Loucy (cell line): Measurements from ENCODE around the gene DENND11.

Source experiments
- H2AFZ ChIP-seq: fragments of 200-600 bp; sonication (generic); 2 replicates; pipeline ENCODE4 v1.6.0; 2016; ENCODE audit warnings: antibody characterized with exemption, mild to moderate bottlenecking, low read length, moderate library complexity
- H3F3A ChIP-seq: fragments of 200-600 bp; 2 replicates; pipeline ENCODE4 v1.6.0; 2016; ENCODE audit warnings: antibody characterized with exemption, low read depth, mild to moderate bottlenecking
- H3K27me3 ChIP-seq: fragments of 200-600 bp; sonication (generic); 2 replicates; pipeline ENCODE4 v1.6.1; 2014; ENCODE audit warnings: low read length, mild to moderate bottlenecking; ENCODE audit not compliant: insufficient read depth, poor library complexity, severe bottlenecking
- H3K36me3 ChIP-seq: fragments of 200-600 bp; sonication (generic); 2 replicates; pipeline ENCODE4 v1.6.1; 2016; ENCODE audit warnings: low read length; ENCODE audit not compliant: insufficient read depth
- H3K4me1 ChIP-seq: fragments of 200-600 bp; sonication (generic); 2 replicates; pipeline ENCODE4 v1.5.1; 2014; ENCODE audit warnings: low read length, mild to moderate bottlenecking; ENCODE audit not compliant: insufficient read depth, poor library complexity, severe bottlenecking
- H3K4me2 ChIP-seq: fragments of 200-600 bp; sonication (generic); 2 replicates; pipeline ENCODE4 v1.6.0; 2014; ENCODE audit warnings: antibody characterized with exemption, low read length, low read depth, mild to moderate bottlenecking; ENCODE audit not compliant: poor library complexity, severe bottlenecking
- H3K4me3 ChIP-seq: fragments of 200-600 bp; sonication (generic); 2 replicates; pipeline ENCODE4 v1.5.1; 2014; ENCODE audit warnings: low read length, mild to moderate bottlenecking, mixed read lengths; ENCODE audit not compliant: poor library complexity, severe bottlenecking
- H3K79me2 ChIP-seq: fragments of 200-600 bp; sonication (generic); 2 replicates; pipeline ENCODE4 v1.6.1; 2014; ENCODE audit warnings: low read length; ENCODE audit not compliant: insufficient read depth
- H3K9ac ChIP-seq: fragments of 200-600 bp; sonication (generic); 2 replicates; pipeline ENCODE4 v1.6.0; 2014; ENCODE audit warnings: mild to moderate bottlenecking, low read depth, low read length, moderate library complexity; ENCODE audit not compliant: poor library complexity, severe bottlenecking
- H3K9me2 ChIP-seq: fragments of 200-600 bp; sonication (generic); replicated peaks from 2 replicates; pipeline ENCODE4 v1.6.1; 2016; ENCODE audit warnings: low read depth, low read length, mixed read lengths
- H3K9me3 ChIP-seq: fragments of 200-600 bp; sonication (generic); 2 replicates; pipeline ENCODE4 v1.6.1; 2014; ENCODE audit warnings: mild to moderate bottlenecking, antibody characterized with exemption, low read length, low read depth; ENCODE audit not compliant: insufficient read depth
- H4K20me1 ChIP-seq: fragments of 200-600 bp; sonication (generic); 2 replicates; pipeline ENCODE4 v1.6.0; 2014; ENCODE audit warnings: antibody characterized with exemption, low read length, mild to moderate bottlenecking; ENCODE audit not compliant: insufficient read depth, poor library complexity, severe bottlenecking
- CTCF ChIP-seq: fragments of 200-600 bp; sonication (generic); conservative IDR thresholded peaks from 2 replicates; pipeline ENCODE4 v1.5.1; 2014; ENCODE audit warnings: mild to moderate bottlenecking, antibody characterized with exemption, low read length
- EZH2phosphoT487 ChIP-seq: fragments of 200-600 bp; IDR thresholded peaks from 2 replicates; pipeline ENCODE4 v1.6.1; 2018; ENCODE audit warnings: antibody characterized with exemption, mild to moderate bottlenecking, moderate library complexity, borderline replicate concordance

DENND11 gene

GRCh38 chr7:141737836-141738591 lies 36.0 kb upstream of the DENND11 start, which contains the start of gene SSBP1:
TSS of gene SSBP1 (plus strand) at chr7:141738358. CDS start at chr7:141739167, 809 bp downstream.
- H3K4me1 ChIP-seq: peaks cover 40% of the 10 kb centered on the region
- no peaks in the 10 kb centered on the region for H3K9me3 ChIP-seq
- H3F3A ChIP-seq: peaks cover 4% of the 10 kb centered on the region; the same call in 1 of the 2 replicates
- H3K9me2 ChIP-seq: no peaks in the 10 kb centered on the region
- peak within 1 kb of the TSS; percentile 89 for H3K9ac ChIP-seq
- TF ChIP-seq CTCF: peak; percentile 94
- no peak for TF ChIP-seq EZH2phosphoT487
- H2AFZ ChIP-seq: peak within 1 kb of the TSS; percentile 77
- no peaks in the 10 kb centered on the region for H3K27me3 ChIP-seq
- H3K4me3 ChIP-seq: peak within 1 kb of the TSS; percentile 98
- H3K4me2 ChIP-seq: peak within 1 kb of the TSS; percentile 97
- H4K20me1 ChIP-seq: peaks cover 44% of the 10 kb centered on the region
- H3K79me2 ChIP-seq: peaks cover 44% of the 10 kb centered on the region
- peaks cover 13% of the 10 kb centered on the region for H3K36me3 ChIP-seq

- Histone ChIP-seq H4K20me1 (peaks cover 38% of the 10 kb centered on the region), H3K36me3 (peaks cover 7% of the 10 kb centered on the region), H3F3A (peaks cover 4% of the 10 kb centered on the region; the same call in 1 of the 2 replicates), H3K4me1 (peaks cover 39% of the 10 kb centered on the region), H3K79me2 (peaks cover 40% of the 10 kb centered on the region), H3K9ac (peak overlapping the region; percentile 84), H3K27me3 (no peaks in the 10 kb centered on the region), H2AFZ (peak overlapping the region; percentile 75), H3K9me3 (no peaks in the 10 kb centered on the region), H3K9me2 (no peaks in the 10 kb centered on the region), H3K4me3 (peak overlapping the region; percentile 98), H3K4me2 (peak overlapping the region; percentile 82)
- no peak for TF ChIP-seq EZH2phosphoT487
- no peak for TF ChIP-seq CTCF
Measured at GRCh38 chr7:141737118-141737835, 35.3 kb upstream of the DENND11 start.

GRCh38 chr7:141731476-141732149 lies 29.6 kb upstream of the DENND11 start:
- H3F3A ChIP-seq: no peaks in the 10 kb centered on the region
- no peak overlapping the region for H3K4me2 ChIP-seq
- no peak overlapping the region for H3K4me3 ChIP-seq
- H3K36me3 ChIP-seq: no peaks in the 10 kb centered on the region
- no peaks in the 10 kb centered on the region for H3K9me3 ChIP-seq
- no peaks in the 10 kb centered on the region for H3K27me3 ChIP-seq
- TF ChIP-seq CTCF (no peak), EZH2phosphoT487 (no peak)
- H4K20me1 ChIP-seq: no peaks in the 10 kb centered on the region
- H3K4me1 ChIP-seq: no peaks in the 10 kb centered on the region
- H2AFZ ChIP-seq: no peak overlapping the region
- H3K9me2 ChIP-seq: no peaks in the 10 kb centered on the region
- no peaks in the 10 kb centered on the region for H3K79me2 ChIP-seq
- H3K9ac ChIP-seq: no peak overlapping the region
